DMS79 (cell line): ENCODE results near the gene CYP2U1.
"Not testable (repeated sequence)": the region's sequence is repeated elsewhere in the genome, so short reads cannot be mapped to it uniquely, and the experiment has no call there.

Experiments used
- DNase-seq: peaks from one replicate; lab custom pipeline; 2025; lab: John Stamatoyannopoulos, UW

CYP2U1 gene

GRCh38 chr4:107922486-107923473 is 8.6 kb upstream of the CYP2U1 start:
- no peak for DNase-seq

GRCh38 chr4:107925713-107926112 is 5.6 kb upstream of the CYP2U1 start:
- not testable (repeated sequence) for DNase-seq

- not testable (repeated sequence) for DNase-seq
These were observed 4.5 kb upstream of the CYP2U1 start for GRCh38 chr4:107926875-107927274.

- no peak for DNase-seq
These were observed 499 bp downstream of the CYP2U1 start for GRCh38 chr4:107931775-107932321.

DNA sequence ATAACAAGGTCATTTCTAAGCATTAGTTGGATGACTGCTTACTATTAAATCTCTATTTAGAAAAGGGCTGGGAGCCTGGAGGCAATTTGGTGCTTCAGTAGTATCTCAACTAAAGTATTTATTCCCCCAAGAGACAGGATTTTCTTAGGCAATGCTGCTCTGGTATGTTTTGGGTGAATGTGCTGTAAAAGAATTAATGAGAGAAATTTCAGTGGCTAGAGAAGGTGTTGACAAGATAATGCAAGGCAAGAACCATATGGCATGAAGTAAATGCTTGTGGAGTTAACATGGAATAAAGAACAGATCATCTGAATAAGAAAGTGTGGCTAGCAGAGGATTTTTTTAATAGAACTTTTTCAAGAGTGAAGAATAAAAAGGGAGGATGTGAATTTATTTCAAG is 3.9 kb downstream of the CYP2U1 start:
- DNase-seq: no peak

DNA sequence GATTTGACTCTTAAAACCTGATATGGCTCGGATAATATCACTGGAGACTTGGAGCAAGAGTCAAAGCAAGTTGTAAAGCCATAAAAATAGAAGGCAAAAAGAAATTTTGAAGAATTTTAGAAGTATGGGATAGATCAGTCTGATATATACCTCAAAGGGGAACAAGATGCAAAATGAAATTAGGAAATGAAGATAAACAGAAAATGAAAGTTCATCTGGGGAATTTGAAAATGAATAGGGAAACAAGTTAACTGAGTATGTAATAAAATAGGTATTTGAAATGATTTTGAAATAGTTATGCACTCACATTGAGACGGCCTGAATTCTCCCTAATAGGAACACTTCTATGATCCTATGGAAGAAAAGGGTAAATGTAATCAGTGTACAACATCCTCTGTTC is 5.7 kb downstream of the CYP2U1 start:
- no peak for DNase-seq

DNA sequence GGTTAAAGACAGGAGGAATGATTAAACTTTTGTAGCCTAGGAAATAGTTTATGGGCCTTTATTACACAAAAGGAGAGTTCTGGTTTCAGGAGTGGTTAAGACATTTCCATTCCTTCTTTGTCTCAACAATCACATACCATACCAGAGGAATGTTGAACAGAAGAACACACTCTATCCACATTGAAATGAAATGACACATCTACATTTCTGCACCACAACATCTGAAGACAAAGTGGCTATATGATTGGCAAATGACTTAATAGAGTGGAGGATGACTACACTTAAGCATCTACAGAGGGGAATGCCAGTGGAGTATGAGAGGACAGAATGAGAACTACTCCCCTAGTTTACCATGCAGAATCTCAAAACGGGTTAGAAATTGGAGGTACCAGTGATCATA is 8.0 kb downstream of the CYP2U1 start:
- DNase-seq: no peak

DNA sequence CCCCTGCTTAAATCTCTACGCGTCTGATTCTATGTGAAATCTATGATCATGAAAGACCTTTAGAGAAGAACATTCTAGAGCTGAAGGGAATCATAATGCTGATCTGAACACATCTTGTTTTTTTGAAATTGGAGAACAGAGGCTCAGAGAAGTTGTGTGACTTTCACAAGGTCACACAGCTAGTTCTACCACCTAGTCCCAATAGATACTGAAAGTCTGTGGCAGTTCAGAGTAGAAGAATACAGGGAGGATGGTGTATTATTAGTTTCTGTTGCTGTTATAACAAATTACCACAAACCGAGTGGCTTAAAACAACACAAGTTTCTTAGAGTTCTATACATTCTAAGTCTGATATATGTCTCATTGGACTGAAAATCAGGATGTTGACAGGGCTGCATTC is 14.5 kb downstream of the CYP2U1 start:
- no peak for DNase-seq

DNA sequence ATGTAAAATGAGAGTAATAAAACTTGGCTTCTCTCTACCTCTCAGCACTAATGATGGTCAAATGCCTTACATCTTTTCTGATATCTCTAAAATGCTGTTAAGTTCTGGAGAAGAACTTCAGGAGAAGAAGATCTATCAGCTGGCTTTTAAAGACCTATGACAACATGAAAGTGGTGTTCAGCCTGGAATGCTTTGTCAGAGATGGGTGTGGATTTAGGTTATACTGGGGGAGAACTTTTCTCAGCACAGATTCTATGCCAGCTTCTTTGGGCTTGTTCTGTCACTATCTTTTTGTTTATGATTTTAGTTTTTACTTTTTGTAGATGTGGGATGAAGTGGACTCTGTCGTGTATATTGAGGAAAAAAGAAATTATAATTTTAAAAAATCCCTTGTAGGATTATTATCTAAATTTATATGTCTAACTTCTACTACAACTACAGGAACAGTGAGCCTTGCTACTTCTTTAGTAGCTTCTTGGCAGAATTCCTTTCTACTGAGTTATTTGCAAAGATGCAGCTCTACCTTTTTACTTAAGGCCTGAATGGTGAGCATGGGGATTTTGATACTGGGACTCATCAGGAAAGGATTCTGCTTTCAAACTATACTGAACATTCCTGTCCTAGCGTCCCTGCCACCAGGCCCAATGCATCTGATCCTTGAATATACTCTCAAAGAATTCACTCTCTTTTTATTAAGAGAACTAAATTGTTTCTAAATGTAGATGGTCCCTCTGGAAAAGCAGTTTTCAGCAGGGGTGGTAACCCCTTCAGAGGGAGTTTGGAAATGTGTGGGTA is 19.6 kb downstream of the CYP2U1 start:
- DNase-seq: no peak

GRCh38 chr4:107951551-107951950 is 20.2 kb downstream of the CYP2U1 start:
- no peak for DNase-seq

GRCh38 chr4:107956011-107956410 is 24.7 kb downstream of the CYP2U1 start:
- DNase-seq: no peak

- DNase-seq: no peak
These were observed 35.6 kb downstream of the CYP2U1 start for GRCh38 chr4:107966903-107967302.

GRCh38 chr4:107967519-107967918 is 36.2 kb downstream of the CYP2U1 start:
- not testable (repeated sequence) for DNase-seq

GRCh38 chr4:107967921-107968320 is 36.6 kb downstream of the CYP2U1 start:
- DNase-seq: not testable (repeated sequence)

- DNase-seq: no peak
These were observed 38.9 kb downstream of the CYP2U1 start for GRCh38 chr4:107970063-107970798.

DNA sequence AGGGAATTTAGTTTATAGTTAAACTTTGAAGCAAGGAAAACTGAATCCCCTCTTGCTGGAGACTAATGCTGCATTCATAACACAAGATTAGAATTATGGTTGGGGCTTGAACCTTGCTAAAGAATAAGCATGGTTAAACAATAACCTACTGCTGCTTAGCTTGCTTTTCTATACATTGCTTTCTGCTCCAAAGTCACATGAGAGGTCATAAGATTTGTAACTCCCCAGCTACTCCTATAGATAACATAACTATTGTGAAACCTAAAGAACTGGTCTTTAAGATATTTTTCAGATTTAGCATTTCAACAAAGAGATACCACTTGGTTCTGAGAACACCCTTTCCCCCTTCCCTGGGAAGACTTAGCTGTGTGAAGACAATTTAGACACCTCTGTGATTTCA is 41.3 kb downstream of the CYP2U1 start:
- no peak for DNase-seq

GRCh38 chr4:107974523-107974922 is 43.2 kb downstream of the CYP2U1 start:
- no peak for DNase-seq

DNA sequence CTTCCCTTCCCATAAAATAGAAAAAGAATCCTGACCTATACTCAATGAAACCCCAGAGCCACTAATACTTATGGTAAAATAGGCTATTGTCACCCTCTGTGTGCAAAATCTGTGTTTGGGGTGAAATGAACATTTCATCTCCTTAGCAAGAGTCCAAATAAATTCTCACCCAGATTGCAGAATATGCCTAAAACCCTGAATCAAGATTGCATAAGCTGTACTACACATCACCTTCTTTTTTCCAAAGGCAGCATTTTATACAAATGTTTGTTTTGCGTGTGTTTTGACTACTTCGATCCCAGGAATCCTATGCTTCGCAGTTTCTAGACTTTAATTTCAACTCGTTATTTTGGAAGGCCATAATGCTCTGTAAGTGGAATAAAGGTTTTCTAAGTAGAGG is 46.1 kb downstream of the CYP2U1 start:
- DNase-seq: no peak

DNA sequence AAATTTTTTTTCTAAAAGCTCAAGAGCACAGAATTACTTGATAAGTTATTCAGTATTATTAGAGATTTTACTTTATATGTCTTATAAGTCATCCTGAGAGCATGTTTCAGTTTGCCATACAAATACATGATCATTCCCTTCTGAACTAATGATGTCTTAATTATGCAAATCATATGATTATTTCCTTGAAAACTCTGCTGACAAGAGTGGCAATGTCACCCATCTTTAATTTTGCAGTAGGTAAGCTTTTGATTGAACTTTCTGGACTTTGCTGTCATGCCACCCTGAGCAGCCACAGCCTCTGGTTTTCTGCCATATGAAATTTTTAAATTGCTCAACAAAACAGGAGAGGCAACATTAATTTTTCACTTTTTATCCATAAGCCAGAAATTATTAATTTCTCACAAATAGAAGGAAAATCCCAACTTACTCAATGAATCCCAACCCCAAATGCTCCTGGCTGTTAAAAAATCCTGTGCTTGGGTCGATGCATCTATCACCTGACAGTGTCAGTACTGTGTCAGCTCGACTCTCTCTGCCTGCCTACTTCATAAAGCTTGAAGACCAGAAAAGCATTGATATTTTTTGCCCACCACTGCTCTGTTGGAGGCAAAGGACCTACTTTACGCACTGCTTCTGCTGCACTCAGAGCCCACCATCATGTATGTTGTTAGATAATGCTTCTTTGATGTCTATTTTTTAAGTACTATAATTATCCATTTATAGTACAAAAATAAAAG is 46.8 kb downstream of the CYP2U1 start:
- DNase-seq: no peak

GRCh38 chr4:107978716-107979451 is 47.5 kb downstream of the CYP2U1 start:
- no peak for DNase-seq
